HG03025 (cell line): ENCODE results near the gene MAN2C1.
"Not testable (repeated sequence)": the region's sequence is repeated elsewhere in the genome, so short reads cannot be mapped to it uniquely, and the experiment has no call there.

Experiments
- ATAC-seq: cut with Tn5 transposase; IDR thresholded peaks from one replicate; pipeline ENCODE4 v1.9.1; 2021; ENCODE audit warnings: mild to moderate bottlenecking, moderate library complexity; ENCODE audit not compliant: unreplicated experiment, low FRiP score

Gene MAN2C1

DNA sequence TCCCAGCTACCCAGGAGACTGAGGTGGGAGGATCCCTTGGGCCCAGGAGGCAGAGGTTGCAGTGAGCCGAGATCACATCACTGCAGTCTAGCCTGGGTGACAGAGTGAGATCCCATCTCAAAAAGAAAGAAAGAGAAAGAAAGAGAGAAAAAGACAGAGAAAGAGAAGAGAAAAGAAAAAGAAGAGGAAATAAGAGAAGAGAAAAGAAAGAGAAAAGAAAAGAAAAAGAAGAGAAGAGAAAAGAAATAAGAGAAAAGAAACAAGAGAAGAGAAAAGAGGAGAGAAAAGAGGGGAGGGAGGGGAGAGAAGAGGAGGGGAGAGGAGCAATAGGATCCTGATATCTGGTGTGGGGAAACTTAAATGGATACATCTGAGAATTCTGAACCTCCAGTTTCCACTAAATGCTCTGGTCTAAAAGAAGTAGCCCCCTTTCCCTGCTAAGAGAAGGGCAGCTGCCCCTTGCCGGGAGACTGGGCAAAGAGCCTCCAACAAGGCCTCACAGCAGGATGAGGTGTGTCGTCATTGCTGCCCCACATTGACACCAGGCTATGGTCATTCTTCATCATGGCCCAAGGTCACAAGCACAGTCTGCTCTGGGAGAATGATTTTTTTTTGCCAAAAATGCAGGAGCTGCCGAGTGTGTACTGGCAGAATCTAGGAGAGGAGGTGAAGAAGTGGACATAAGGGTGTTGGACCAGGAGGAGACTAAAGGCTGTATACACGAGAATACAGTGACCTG lies 53.7 kb downstream of the MAN2C1 start:
- no peak for ATAC-seq

DNA sequence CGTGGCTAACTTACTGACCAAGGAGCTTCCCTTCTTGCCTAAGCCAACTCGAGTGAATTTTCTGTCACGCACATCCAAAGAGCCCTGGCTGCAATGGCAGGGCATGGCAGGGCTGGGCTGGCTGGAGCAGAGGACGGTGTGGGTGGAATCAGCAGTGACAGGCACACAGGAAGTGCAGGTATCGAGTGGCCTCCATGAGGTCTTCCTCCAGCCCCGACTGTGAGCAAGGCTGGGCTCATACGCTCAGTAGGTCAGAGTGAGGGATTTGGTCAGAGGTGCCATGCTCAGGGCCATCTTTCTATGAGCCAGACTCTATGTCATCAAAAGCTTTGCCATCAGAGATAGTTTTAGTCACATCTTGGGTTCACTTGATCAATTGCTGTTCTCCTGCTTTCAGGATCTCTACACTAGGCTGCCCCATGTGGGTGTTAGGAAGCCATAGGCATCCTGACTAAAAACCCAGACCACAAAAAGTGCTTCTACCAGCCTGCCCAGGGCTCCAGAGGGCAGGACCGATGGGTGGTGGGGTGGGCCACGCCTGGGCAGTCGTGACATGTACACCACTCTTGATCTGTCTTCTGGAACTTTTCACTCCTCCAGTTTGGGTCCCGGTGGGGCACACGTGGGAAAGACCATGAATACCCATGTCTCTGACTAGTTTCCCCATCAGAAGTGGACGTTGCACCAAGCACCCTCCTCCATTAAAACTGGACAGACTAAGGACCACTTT lies 55.1 kb downstream of the MAN2C1 start:
- no peak for ATAC-seq

DNA sequence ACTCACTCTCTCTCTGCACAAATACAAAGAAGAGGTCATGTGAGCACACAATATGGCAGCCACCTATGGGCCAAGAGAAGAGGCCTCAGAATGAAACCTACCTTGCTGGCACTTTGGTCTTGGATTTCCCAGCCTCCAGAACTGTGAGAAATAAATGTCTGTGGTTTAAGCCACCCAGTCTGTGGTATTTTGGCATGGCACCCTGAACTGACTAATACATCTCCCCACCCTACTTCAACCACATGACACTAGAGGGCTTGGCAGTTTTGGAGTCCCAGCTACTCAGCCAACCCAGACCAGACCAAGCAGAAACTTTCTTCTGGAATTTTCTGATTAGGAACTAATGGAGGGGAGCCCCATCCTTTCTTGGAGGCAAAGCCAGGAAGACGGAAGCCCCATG lies 55.9 kb downstream of the MAN2C1 start:
- not testable (repeated sequence) for ATAC-seq

DNA sequence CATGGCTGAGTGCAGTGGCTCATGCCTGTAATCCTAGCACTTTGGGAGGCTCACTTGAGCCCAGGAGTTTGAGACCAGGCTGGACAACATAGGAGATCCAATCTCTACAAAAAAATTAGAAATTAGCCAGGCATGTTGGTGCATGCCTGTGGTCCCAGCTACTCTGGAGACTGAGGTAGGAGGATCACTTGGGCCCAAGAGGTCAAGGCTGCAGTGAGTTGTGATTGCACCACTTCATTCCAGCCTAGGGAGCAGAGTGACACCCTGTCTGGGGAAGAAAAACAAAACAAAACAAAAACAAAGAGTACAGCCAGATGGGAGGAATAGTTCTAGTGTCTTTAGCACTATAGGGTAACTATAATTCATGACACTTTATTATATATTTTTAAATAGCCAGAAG lies 58.7 kb downstream of the MAN2C1 start:
- ATAC-seq = no peak

DNA sequence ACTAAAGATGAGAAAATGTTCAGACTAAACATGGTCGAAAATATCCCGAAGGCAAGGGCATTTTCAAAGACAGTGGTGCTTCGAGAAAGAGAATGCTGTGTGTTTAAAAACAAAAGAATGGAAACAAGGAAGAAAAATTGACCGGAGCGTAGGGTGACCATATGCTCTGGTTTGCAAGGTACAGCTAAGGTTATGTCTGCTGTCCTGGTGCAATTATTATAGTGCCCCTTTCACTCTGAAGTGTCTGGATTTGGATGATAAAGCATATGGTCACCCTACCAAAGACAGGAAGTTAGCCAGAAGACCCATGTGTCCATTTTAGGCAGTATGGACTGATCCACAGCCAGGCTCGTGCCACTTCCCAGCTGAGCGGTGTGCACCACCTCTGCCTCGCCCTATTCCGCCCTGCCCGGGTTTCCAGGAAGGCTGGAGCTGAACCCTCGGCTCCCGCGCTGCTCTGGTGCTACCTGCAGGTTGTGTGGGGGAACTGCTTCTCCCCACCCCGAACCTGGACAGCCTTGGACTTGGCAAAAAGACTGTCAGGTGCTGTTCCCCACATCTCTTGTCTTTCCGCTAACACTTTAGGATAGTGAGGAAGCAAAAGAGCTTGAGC lies 60.5 kb downstream of the MAN2C1 start:
- ATAC-seq = no peak

DNA sequence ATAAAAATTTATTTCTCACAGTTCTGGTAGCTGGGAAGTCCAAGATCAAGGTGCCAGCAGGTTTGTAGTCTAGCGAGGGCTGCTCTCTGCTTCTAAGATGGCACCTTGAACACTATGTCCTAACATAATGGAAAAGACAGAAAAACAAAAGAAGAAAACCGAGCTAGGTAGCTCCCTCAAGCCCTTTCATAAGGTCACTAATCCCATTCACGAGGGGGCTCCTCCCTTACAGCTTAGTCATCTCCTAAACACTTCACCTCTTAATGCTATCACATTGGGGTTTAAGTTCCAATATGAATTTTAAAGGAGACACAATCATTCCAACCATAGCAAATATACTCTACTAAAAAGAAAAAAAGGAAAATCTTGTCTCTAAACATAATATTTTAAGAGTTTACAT lies 62.2 kb downstream of the MAN2C1 start:
- no peak for ATAC-seq
